ENCODE data around the gene MAGEA9B.
"Not testable (repeated sequence)": the region's sequence is repeated elsewhere in the genome, so short reads cannot be mapped to it uniquely, and the experiment has no call there.

Gene MAGEA9B

GRCh38 chrX:149587359-149587758, at the start of gene MAGEA9B:
Gene MAGEA9B, minus strand, starts transcription at chrX:149587459. Its CDS starts 4,280 bp downstream, at chrX:149583179.
- H3K4me3 Mint-ChIP-seq, H3K27me3 Mint-ChIP-seq: not testable (repeated sequence)

GRCh38 chrX:149633511-149633910, 46.3 kb upstream of the MAGEA9B start:
- H3K9me3 Mint-ChIP-seq (ENCODE audit: low read depth), result no peaks in the 10 kb centered on the region
- no peaks in the 10 kb centered on the region for H3K27me3 Mint-ChIP-seq
- H3K27ac Mint-ChIP-seq, result no peak overlapping the region
- H3K36me3 Mint-ChIP-seq, result no peaks in the 10 kb centered on the region
- H3K4me3 Mint-ChIP-seq, result no peak overlapping the region
- H3K4me1 Mint-ChIP-seq (ENCODE audit: low read depth), result peaks cover 27% of the 10 kb centered on the region

More at GRCh38 chrX:149587359-149587758, at the start of gene MAGEA9B:
- H3K4me1 Mint-ChIP-seq (ENCODE audit: low read depth); H3K36me3 Mint-ChIP-seq; H3K27ac Mint-ChIP-seq; H3K9me3 Mint-ChIP-seq (ENCODE audit: low read depth): not testable (repeated sequence)

GRCh38 chrX:149631234-149632165, 44.2 kb upstream of the MAGEA9B start, which contains the start of gene TMEM185A:
Gene TMEM185A, minus strand, starts transcription at chrX:149631792. Its CDS starts 212 bp downstream, at chrX:149631580.
- no peaks in the 10 kb centered on the region for H3K27me3 Mint-ChIP-seq
- no peaks in the 10 kb centered on the region for H3K9me3 Mint-ChIP-seq (ENCODE audit: low read depth)
- peaks cover 38% of the 10 kb centered on the region for H3K4me1 Mint-ChIP-seq (ENCODE audit: low read depth)
- H3K27ac Mint-ChIP-seq, result peak within 1 kb of the TSS; percentile 81
- no peaks in the 10 kb centered on the region for H3K36me3 Mint-ChIP-seq
- peak within 1 kb of the TSS; percentile 95 for H3K4me3 Mint-ChIP-seq

GRCh38 chrX:149630681-149631233, 43.5 kb upstream of the MAGEA9B start:
- H3K4me3 Mint-ChIP-seq, result peak overlapping the region; percentile 95
- H3K27me3 Mint-ChIP-seq, result no peaks in the 10 kb centered on the region
- H3K36me3 Mint-ChIP-seq, result no peaks in the 10 kb centered on the region
- H3K4me1 Mint-ChIP-seq (ENCODE audit: low read depth), result peaks cover 44% of the 10 kb centered on the region
- H3K9me3 Mint-ChIP-seq (ENCODE audit: low read depth), result no peaks in the 10 kb centered on the region
- peak overlapping the region; percentile 81 for H3K27ac Mint-ChIP-seq

- Mint-ChIP-seq H3K27me3 (no peaks in the 10 kb centered on the region), H3K4me3 (peak overlapping the region; percentile 95), H3K9me3 (ENCODE audit: low read depth) (no peaks in the 10 kb centered on the region), H3K27ac (peak overlapping the region; percentile 51), H3K36me3 (no peaks in the 10 kb centered on the region), H3K4me1 (ENCODE audit: low read depth) (peaks cover 52% of the 10 kb centered on the region)
Measured at GRCh38 chrX:149629730-149630387, 42.6 kb upstream of the MAGEA9B start.

- peaks cover 60% of the 10 kb centered on the region for H3K4me1 Mint-ChIP-seq (ENCODE audit: low read depth)
- no peaks in the 10 kb centered on the region for H3K9me3 Mint-ChIP-seq (ENCODE audit: low read depth)
Measured at GRCh38 chrX:149628768-149629167, 41.5 kb upstream of the MAGEA9B start.

GRCh38 chrX:149628280-149628679, 41.0 kb upstream of the MAGEA9B start:
- H3K4me3 Mint-ChIP-seq, result no peak overlapping the region
- no peaks in the 10 kb centered on the region for H3K27me3 Mint-ChIP-seq
- H3K36me3 Mint-ChIP-seq, result no peaks in the 10 kb centered on the region
- H3K27ac Mint-ChIP-seq, result no peak overlapping the region
- peaks cover 62% of the 10 kb centered on the region for H3K4me1 Mint-ChIP-seq (ENCODE audit: low read depth)
- no peaks in the 10 kb centered on the region for H3K9me3 Mint-ChIP-seq (ENCODE audit: low read depth)

More at GRCh38 chrX:149628768-149629167, 41.5 kb upstream of the MAGEA9B start:
- Mint-ChIP-seq H3K4me3 (peak overlapping the region; percentile 25), H3K36me3 (no peaks in the 10 kb centered on the region), H3K27ac (peak overlapping the region; percentile 5), H3K27me3 (no peaks in the 10 kb centered on the region)

GRCh38 chrX:149626829-149627228, 39.6 kb upstream of the MAGEA9B start:
- H3K36me3 Mint-ChIP-seq; H3K4me3 Mint-ChIP-seq; H3K27me3 Mint-ChIP-seq; H3K9me3 Mint-ChIP-seq (ENCODE audit: low read depth); H3K27ac Mint-ChIP-seq: not testable (repeated sequence)
- H3K4me1 Mint-ChIP-seq (ENCODE audit: low read depth), result peaks cover 60% of the 10 kb centered on the region

- not testable (repeated sequence) for H3K27ac Mint-ChIP-seq
Measured at GRCh38 chrX:149619662-149620061, 32.4 kb upstream of the MAGEA9B start.

GRCh38 chrX:149618871-149619270, 31.6 kb upstream of the MAGEA9B start:
- Mint-ChIP-seq H3K36me3 (no peaks in the 10 kb centered on the region), H3K9me3 (ENCODE audit: low read depth) (no peaks in the 10 kb centered on the region), H3K27ac (no peak overlapping the region), H3K27me3 (no peaks in the 10 kb centered on the region), H3K4me3 (no peak overlapping the region), H3K4me1 (ENCODE audit: low read depth) (peaks cover 23% of the 10 kb centered on the region)

More at GRCh38 chrX:149619662-149620061, 32.4 kb upstream of the MAGEA9B start:
- not testable (repeated sequence) for H3K27me3 Mint-ChIP-seq; H3K36me3 Mint-ChIP-seq; H3K9me3 Mint-ChIP-seq (ENCODE audit: low read depth); H3K4me3 Mint-ChIP-seq
- H3K4me1 Mint-ChIP-seq (ENCODE audit: low read depth), result peaks cover 24% of the 10 kb centered on the region

GRCh38 chrX:149611623-149612175, 24.4 kb upstream of the MAGEA9B start:
- Mint-ChIP-seq H3K9me3 (ENCODE audit: low read depth) (no peaks in the 10 kb centered on the region), H3K4me1 (ENCODE audit: low read depth) (peaks cover 23% of the 10 kb centered on the region), H3K27ac (peak overlapping the region; percentile 34), H3K4me3 (no peak overlapping the region), H3K36me3 (no peaks in the 10 kb centered on the region), H3K27me3 (no peaks in the 10 kb centered on the region)

- no peak overlapping the region for H3K27ac Mint-ChIP-seq
- H3K4me1 Mint-ChIP-seq (ENCODE audit: low read depth), result peaks cover 20% of the 10 kb centered on the region
- H3K27me3 Mint-ChIP-seq, result no peaks in the 10 kb centered on the region
- H3K4me3 Mint-ChIP-seq, result no peak overlapping the region
- no peaks in the 10 kb centered on the region for H3K9me3 Mint-ChIP-seq (ENCODE audit: low read depth)
- no peaks in the 10 kb centered on the region for H3K36me3 Mint-ChIP-seq
Measured at GRCh38 chrX:149610511-149610910, 23.3 kb upstream of the MAGEA9B start.

- Mint-ChIP-seq H3K4me3 (no peak overlapping the region), H3K36me3 (no peaks in the 10 kb centered on the region), H3K9me3 (ENCODE audit: low read depth) (no peaks in the 10 kb centered on the region), H3K27ac (no peak overlapping the region), H3K4me1 (ENCODE audit: low read depth) (peaks cover 7% of the 10 kb centered on the region), H3K27me3 (no peaks in the 10 kb centered on the region)
Measured at GRCh38 chrX:149607699-149608098, 20.4 kb upstream of the MAGEA9B start.

- not testable (repeated sequence) for H3K4me1 Mint-ChIP-seq (ENCODE audit: low read depth); H3K4me3 Mint-ChIP-seq; H3K36me3 Mint-ChIP-seq; H3K9me3 Mint-ChIP-seq (ENCODE audit: low read depth); H3K27me3 Mint-ChIP-seq; H3K27ac Mint-ChIP-seq
Measured at GRCh38 chrX:149605248-149605885, 18.1 kb upstream of the MAGEA9B start.
